ENCODE measurements around the gene SEMA5A. TPM values are rescaled to one million over a fixed set of nuclear protein-coding genes. Genes with fewer than 3 reads are reported as not detected.

SEMA5A gene
- total RNA-seq, 1 donor from 2014 or later = 189 TPM

GRCh38 chr5:9094582-9094981 is 451.3 kb downstream of the SEMA5A start:
- Mint-ChIP-seq H3K27ac (ENCODE audit: unreplicated experiment) (no peak overlapping the region), H3K4me1 (ENCODE audit: unreplicated experiment) (peaks cover 7% of the 10 kb centered on the region)
- TF ChIP-seq, protein P1, sequence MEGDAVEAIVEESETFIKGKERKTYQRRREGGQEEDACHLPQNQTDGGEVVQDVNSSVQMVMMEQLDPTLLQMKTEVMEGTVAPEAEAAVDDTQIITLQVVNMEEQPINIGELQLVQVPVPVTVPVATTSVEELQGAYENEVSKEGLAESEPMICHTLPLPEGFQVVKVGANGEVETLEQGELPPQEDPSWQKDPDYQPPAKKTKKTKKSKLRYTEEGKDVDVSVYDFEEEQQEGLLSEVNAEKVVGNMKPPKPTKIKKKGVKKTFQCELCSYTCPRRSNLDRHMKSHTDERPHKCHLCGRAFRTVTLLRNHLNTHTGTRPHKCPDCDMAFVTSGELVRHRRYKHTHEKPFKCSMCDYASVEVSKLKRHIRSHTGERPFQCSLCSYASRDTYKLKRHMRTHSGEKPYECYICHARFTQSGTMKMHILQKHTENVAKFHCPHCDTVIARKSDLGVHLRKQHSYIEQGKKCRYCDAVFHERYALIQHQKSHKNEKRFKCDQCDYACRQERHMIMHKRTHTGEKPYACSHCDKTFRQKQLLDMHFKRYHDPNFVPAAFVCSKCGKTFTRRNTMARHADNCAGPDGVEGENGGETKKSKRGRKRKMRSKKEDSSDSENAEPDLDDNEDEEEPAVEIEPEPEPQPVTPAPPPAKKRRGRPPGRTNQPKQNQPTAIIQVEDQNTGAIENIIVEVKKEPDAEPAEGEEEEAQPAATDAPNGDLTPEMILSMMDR (IDR thresholded peaks at IDR 0.05) = no peak

GRCh38 chr5:9091896-9092662 is 453.8 kb downstream of the SEMA5A start:
- TF ChIP-seq, protein P1 (IDR thresholded peaks at IDR 0.05) = no peak
- peaks cover 10% of the 10 kb centered on the region for H3K36me3 Mint-ChIP-seq (ENCODE audit: unreplicated experiment)

More at GRCh38 chr5:9094582-9094981, 451.3 kb downstream of the SEMA5A start:
- Mint-ChIP-seq H3K9me3 (ENCODE audit: unreplicated experiment) (no peaks in the 10 kb centered on the region), H3K36me3 (ENCODE audit: unreplicated experiment) (peaks cover 14% of the 10 kb centered on the region), H3K4me3 (ENCODE audit: unreplicated experiment) (no peak overlapping the region), H3K27me3 (ENCODE audit: unreplicated experiment) (no peaks in the 10 kb centered on the region)
- no peak for DNase-seq (ENCODE audit: extremely low spot score, unreplicated experiment)

GRCh38 chr5:9090381-9091026 is 455.4 kb downstream of the SEMA5A start:
- Mint-ChIP-seq H3K4me1 (ENCODE audit: unreplicated experiment) (peaks cover 7% of the 10 kb centered on the region), H3K4me3 (ENCODE audit: unreplicated experiment) (no peak overlapping the region), H3K9me3 (ENCODE audit: unreplicated experiment) (no peaks in the 10 kb centered on the region), H3K36me3 (ENCODE audit: unreplicated experiment) (peaks cover 16% of the 10 kb centered on the region), H3K27ac (ENCODE audit: unreplicated experiment) (no peak overlapping the region), H3K27me3 (ENCODE audit: unreplicated experiment) (no peaks in the 10 kb centered on the region)
- TF ChIP-seq, protein P1 (IDR thresholded peaks at IDR 0.05) = no peak
- DNase-seq (ENCODE audit: extremely low spot score, unreplicated experiment) = no peak

More at GRCh38 chr5:9091896-9092662, 453.8 kb downstream of the SEMA5A start:
- Mint-ChIP-seq H3K27ac (ENCODE audit: unreplicated experiment) (no peak overlapping the region), H3K9me3 (ENCODE audit: unreplicated experiment) (no peaks in the 10 kb centered on the region), H3K27me3 (ENCODE audit: unreplicated experiment) (no peaks in the 10 kb centered on the region), H3K4me1 (ENCODE audit: unreplicated experiment) (peaks cover 7% of the 10 kb centered on the region), H3K4me3 (ENCODE audit: unreplicated experiment) (no peak overlapping the region)
- DNase-seq (ENCODE audit: extremely low spot score, unreplicated experiment) = no peak

- no peaks in the 10 kb centered on the region for H3K27me3 Mint-ChIP-seq (ENCODE audit: unreplicated experiment)
- peaks cover under 1% of the 10 kb centered on the region for H3K9me3 Mint-ChIP-seq (ENCODE audit: unreplicated experiment)
- TF ChIP-seq, protein P1 (IDR thresholded peaks at IDR 0.05) = no peak
- peaks cover 17% of the 10 kb centered on the region for H3K36me3 Mint-ChIP-seq (ENCODE audit: unreplicated experiment)
- no peak overlapping the region for H3K4me3 Mint-ChIP-seq (ENCODE audit: unreplicated experiment)
- peaks cover 5% of the 10 kb centered on the region for H3K4me1 Mint-ChIP-seq (ENCODE audit: unreplicated experiment)
- no peak overlapping the region for H3K27ac Mint-ChIP-seq (ENCODE audit: unreplicated experiment)
- DNase-seq (ENCODE audit: extremely low spot score, unreplicated experiment) = no peak
Measured at GRCh38 chr5:9089893-9090292, 456.0 kb downstream of the SEMA5A start.

GRCh38 chr5:9082996-9083395 is 462.9 kb downstream of the SEMA5A start:
- H3K27me3 Mint-ChIP-seq (ENCODE audit: unreplicated experiment) = no peaks in the 10 kb centered on the region
- H3K36me3 Mint-ChIP-seq (ENCODE audit: unreplicated experiment) = peaks cover 35% of the 10 kb centered on the region
- H3K9me3 Mint-ChIP-seq (ENCODE audit: unreplicated experiment) = peaks cover 12% of the 10 kb centered on the region
- TF ChIP-seq, protein P1 (IDR thresholded peaks at IDR 0.05) = no peak
- H3K4me3 Mint-ChIP-seq (ENCODE audit: unreplicated experiment) = no peak overlapping the region
- no peak overlapping the region for H3K27ac Mint-ChIP-seq (ENCODE audit: unreplicated experiment)
- DNase-seq (ENCODE audit: extremely low spot score, unreplicated experiment) = no peak
- peaks cover 1% of the 10 kb centered on the region for H3K4me1 Mint-ChIP-seq (ENCODE audit: unreplicated experiment)
